GM12872 (cell line): ENCODE measurements around the gene CBFB.

Source experiments
- TF ChIP-seq, protein P1 (sequence below): IDR thresholded peaks from 3 replicates; pipeline ENCODE4 v1.5.1; 2011; ENCODE audit warnings: low read depth, mild to moderate bottlenecking, low read length, moderate library complexity; ENCODE audit not compliant: insufficient read depth

CBFB gene

DNA sequence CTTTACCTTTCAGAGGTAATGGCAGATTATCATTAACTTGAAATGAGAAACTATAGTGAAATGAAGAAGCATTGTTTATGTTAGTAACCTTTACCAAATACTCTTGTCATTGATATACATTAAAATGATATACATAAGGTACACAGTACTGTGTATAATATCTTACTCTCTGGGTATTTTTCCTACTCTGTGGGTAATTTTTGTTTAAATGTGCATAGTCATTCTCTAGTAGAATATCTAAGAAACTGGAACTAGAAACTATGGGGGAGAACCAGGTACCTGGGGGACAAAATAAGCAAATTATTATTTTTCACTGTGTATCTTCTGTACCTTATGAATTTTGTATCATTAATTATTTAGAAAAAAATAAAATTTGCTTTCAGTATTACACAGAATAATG is 60.2 kb downstream of the CBFB start:
- TF ChIP-seq, protein P1, sequence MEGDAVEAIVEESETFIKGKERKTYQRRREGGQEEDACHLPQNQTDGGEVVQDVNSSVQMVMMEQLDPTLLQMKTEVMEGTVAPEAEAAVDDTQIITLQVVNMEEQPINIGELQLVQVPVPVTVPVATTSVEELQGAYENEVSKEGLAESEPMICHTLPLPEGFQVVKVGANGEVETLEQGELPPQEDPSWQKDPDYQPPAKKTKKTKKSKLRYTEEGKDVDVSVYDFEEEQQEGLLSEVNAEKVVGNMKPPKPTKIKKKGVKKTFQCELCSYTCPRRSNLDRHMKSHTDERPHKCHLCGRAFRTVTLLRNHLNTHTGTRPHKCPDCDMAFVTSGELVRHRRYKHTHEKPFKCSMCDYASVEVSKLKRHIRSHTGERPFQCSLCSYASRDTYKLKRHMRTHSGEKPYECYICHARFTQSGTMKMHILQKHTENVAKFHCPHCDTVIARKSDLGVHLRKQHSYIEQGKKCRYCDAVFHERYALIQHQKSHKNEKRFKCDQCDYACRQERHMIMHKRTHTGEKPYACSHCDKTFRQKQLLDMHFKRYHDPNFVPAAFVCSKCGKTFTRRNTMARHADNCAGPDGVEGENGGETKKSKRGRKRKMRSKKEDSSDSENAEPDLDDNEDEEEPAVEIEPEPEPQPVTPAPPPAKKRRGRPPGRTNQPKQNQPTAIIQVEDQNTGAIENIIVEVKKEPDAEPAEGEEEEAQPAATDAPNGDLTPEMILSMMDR, result no peak

DNA sequence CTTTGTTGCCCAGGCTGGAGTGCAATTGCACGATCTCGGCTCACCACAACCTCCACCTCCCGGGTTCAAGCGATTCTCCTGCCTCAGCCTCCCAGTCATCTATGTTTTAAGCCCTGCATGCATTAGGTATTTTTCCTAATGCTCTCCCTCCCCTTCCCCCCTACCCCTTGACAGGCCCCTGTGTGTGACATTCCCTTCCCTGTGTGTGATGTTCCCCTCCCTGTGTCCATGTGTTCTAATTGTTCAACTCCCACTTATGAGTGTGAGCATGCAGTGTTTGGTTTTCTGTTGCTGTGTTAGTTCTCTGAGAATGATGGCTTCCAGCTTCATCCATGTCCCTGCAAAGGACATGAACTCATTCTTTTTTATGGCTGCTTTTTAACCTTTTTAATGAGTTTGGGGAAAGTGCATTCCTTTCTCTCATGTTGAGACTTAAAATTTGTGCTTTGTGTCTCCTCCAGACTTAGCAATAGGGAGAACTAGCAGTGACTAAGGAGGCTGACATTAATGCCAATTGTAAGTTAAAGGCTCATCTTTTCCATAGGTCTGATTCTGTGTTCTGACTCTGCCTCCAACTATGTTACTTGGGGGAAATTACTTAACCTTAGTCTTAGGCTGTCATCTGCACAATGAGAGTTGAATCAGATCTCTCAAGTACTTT is 63.1 kb downstream of the CBFB start:
- TF ChIP-seq, protein P1, result no peak

DNA sequence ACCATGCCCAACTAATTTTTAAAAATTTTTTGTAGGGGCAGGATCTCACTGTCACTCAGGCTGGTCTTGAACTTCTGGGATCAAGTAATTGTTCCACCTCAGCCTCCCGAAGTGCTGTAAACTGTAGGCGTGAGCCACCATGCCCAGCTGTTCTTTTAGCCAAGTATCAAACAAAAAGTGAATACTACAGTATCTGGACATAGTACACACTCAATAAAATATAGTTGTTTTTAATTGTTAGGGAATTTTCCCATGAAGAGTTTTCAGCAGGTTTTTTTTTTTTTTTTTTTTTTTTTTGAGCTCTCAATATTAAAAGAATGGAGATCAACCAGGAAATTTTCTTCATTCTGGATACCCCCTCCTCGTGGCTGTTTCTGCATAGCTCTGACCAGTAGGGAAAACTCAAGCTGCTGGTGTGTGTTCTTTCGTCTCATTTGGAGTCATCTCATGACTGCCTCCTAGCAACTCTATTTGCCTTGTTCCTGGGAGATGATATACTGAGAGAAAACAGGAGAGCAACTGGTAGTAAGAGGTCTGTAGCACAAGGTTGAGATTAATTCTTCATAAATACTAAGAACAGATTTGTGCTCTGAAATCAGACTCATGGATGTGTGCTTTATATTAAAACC is 64.3 kb downstream of the CBFB start:
- TF ChIP-seq, protein P1, result no peak

DNA sequence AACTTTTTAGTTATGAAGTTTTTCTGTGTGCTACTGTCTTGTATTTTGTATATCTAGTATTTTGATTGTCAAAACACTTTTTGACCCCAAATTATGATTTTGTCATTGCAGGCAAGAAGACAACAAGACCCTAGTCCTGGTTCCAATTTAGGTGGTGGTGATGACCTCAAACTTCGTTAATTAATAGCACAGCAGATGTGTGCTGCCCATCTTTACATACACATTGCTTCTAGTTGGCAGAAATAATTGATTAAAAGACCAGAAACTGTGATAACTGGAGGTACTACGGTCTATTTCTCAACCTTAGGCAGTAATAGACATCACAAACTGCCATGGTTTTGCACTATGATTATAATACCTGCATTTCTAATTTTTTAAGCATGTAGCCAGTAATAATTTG is 69.7 kb downstream of the CBFB start:
- TF ChIP-seq, protein P1, result no peak

DNA sequence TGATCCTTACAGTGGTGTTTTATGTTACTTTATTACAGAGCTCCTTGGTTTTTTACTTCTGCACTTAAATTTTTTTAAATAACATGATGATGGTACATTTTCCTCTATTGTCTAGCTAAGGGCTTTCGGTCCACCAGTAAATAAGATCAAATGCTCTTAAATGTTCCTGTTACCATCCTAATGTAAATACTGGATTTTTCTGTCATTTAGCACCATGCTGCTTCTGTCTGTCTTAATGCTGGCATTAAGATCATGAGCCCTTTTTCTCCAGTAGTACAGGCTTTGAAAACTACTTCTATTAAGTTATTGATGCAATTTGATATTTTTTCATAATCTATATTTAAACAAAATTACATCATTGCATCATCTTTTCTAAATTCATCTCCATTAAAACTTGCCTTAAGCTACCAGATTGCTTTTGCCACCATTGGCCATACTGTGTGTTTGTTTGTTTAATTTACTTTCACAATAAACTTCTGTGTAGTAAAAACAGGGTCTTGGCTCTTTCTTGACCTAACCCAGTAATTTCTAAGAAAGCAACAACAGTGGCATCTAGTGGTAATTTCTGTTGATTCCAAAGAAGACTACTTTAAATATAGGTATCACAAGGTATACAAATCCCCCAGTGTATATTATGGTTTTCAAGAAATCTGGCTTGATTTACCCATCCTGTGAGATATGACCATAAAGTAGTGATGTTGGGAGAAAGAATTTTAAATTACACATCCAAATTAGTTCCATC is 71.8 kb downstream of the CBFB start:
- TF ChIP-seq, protein P1, result peak; percentile 21; the same call in 1 of the 3 replicates

DNA sequence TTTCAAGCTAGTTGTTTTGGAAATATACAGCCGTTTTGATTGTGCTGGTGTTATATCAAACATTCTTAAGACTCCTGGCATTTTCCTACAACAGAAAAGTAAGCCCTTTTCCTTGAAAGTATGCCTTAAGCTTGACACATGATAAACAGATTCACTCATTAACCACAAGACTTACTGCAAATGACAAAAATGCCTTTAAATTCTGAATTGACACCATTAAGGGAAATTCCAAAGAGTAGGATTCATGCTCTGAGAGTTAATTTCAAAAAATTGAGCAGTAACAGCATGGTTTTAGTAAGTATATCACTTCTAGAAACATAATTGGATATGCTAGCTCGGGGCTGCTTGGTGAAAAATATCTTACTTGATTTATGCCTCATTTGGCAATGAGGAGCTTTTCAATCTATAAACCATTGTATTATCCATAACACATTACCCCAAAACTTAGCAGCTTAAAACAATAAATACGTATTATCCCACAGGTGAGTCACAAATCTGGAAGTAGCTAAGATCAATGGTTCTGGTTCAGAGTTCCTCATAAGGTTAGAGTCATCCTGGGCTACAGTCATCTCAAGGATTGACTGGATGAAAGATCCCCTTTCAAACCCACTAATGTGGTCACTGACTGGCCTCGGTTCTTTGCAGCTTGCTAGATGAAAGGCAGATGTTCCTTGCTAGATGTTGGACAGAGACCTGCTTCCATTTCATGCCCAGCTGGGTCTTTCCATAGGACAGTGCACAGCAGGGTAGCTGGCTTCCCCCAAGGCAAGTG is 72.5 kb downstream of the CBFB start:
- TF ChIP-seq, protein P1, result no peak

DNA sequence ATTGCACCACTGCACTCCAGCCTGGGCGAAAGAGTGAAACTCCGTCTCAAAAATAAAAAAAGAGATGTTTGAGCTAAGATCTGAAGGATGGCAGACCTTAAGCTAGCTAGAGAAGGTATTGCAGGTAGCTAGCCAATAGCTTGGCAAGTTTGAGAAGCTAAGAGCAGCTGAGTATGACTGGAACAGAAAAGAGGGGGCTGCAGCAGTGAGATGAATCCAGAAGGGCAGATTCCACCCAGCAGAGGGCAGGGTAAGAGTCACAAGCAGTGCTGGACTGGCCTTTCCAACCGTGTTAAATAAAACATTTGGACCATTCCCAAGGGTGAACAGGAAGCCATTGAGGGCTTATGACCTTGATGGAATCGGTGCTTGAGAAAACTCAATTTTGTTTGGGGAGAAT is 75.1 kb downstream of the CBFB start:
- TF ChIP-seq, protein P1, result 0 out of 3 replicates have a peak, but pooled peaks have one; percentile 23
